ENCODE data around the gene NOM1.

DNA sequence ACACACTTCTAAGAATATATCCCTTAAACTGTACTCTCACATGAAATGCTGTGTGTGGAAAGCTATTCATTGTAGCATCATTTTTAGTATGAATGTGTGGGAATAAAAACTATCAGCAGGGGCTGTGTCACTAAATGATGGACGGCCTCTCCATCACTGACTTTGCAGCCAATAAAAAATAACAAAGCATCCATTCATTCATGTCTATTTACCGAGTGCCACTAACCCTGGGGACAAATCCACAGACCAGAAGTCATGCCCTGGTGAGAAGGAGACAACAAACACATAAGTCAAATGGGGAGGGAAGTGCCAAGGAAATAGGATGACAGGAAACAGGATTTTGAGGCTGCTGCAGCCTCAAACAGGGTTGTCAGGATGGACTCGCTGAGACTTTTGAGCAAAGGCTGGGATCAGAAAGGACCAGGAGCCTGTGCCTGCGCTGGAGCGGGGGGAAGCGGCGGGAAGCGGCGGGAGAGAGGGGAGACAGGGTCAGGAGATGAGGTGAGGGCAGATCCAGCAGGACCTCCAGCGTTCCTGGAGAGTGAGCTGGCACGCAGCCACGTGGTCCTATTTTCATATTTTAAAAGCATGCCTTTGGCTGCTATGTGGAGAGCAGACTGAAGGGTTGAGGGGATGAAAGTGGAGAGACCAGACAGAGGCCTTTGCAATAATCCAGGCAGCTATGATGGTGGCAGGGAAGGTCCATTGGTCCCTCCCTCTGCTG, 2.2 kb upstream of the NOM1 start:
- no peak for TF ChIP-seq EZH2 (IDR thresholded peaks at IDR 0.05; ENCODE audit: borderline replicate concordance, low read depth, low read length, severe bottlenecking)
- TF ChIP-seq, protein P1, sequence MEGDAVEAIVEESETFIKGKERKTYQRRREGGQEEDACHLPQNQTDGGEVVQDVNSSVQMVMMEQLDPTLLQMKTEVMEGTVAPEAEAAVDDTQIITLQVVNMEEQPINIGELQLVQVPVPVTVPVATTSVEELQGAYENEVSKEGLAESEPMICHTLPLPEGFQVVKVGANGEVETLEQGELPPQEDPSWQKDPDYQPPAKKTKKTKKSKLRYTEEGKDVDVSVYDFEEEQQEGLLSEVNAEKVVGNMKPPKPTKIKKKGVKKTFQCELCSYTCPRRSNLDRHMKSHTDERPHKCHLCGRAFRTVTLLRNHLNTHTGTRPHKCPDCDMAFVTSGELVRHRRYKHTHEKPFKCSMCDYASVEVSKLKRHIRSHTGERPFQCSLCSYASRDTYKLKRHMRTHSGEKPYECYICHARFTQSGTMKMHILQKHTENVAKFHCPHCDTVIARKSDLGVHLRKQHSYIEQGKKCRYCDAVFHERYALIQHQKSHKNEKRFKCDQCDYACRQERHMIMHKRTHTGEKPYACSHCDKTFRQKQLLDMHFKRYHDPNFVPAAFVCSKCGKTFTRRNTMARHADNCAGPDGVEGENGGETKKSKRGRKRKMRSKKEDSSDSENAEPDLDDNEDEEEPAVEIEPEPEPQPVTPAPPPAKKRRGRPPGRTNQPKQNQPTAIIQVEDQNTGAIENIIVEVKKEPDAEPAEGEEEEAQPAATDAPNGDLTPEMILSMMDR (IDR thresholded peaks at IDR 0.05; ENCODE audit: borderline replicate concordance, extremely low read depth, low read length, poor library complexity, severe bottlenecking): no peak
